ENCODE data around the gene IQCK.
"Not testable (repeated sequence)": the region's sequence is repeated elsewhere in the genome, so short reads cannot be mapped to it uniquely, and the experiment has no call there.

The IQCK gene, protein sequence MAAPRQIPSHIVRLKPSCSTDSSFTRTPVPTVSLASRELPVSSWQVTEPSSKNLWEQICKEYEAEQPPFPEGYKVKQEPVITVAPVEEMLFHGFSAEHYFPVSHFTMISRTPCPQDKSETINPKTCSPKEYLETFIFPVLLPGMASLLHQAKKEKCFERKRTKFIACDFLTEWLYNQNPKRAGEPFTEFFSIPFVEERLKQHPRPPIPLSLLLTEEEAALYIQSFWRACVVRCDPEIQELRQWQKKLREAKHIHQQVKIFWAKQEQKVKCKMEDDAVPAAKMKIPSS

DNA sequence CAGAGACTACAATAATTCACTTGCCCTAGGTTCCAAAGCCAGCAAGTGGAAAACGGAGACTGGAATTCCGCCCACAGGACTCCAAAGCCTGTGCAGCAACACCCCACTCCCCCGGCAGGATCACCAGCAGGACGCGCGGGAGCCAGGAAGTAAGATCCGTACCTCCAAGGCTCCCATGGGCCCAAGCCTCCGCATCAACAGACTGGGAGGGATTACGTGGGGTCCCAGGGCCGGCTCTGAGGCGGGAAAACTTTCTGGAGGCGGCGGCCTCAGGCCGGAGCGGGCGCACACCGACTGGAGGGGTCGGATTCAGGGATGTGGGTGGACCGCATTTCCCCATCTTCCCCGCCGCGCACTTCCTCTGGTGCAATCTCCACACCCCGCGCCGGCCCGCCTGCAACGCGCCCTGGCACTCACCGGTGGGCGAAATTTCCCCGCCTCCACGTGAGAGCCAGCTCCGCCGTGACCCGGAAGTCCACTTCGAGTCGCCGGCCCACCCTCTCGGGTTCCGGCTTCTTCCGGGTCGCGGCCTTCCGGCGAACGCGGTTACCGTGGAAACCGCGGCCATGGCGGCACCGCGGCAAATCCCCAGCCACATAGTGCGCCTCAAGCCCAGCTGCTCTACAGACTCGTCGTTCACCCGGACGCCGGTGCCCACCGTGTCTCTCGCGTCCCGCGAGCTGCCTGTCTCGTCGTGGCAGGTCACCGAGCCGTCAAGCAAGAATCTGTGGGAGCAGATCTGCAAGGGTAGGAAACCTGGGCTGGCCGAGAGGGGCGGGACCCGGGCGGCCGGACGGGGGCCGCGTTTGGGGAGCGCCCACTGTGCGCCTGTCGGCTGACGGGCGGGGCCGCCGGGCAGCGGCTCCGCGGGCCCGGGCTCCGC, at the start of gene IQCK, which contains the start of gene KNOP1:
Gene IQCK, plus strand, starts transcription at position 531 of the 883 bp plus-strand sequence. Its CDS starts 36 bp downstream, at position 567.
Gene KNOP1, minus strand, starts transcription at position 487 of the 883 bp plus-strand sequence. CDS start 3,192 bp downstream, outside the sequence.
- peak within 1 kb of the TSS; percentile 88 for H3K4me3 ChIP-seq (ENCODE audit: low read length)
- TF ChIP-seq, protein P1, sequence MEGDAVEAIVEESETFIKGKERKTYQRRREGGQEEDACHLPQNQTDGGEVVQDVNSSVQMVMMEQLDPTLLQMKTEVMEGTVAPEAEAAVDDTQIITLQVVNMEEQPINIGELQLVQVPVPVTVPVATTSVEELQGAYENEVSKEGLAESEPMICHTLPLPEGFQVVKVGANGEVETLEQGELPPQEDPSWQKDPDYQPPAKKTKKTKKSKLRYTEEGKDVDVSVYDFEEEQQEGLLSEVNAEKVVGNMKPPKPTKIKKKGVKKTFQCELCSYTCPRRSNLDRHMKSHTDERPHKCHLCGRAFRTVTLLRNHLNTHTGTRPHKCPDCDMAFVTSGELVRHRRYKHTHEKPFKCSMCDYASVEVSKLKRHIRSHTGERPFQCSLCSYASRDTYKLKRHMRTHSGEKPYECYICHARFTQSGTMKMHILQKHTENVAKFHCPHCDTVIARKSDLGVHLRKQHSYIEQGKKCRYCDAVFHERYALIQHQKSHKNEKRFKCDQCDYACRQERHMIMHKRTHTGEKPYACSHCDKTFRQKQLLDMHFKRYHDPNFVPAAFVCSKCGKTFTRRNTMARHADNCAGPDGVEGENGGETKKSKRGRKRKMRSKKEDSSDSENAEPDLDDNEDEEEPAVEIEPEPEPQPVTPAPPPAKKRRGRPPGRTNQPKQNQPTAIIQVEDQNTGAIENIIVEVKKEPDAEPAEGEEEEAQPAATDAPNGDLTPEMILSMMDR (IDR thresholded peaks at IDR 0.05; ENCODE audit: insufficient read depth, low read depth, low read length, missing control alignments): peak; percentile 16
- DNase-seq (ENCODE audit: low read depth): peak; percentile 88

DNA sequence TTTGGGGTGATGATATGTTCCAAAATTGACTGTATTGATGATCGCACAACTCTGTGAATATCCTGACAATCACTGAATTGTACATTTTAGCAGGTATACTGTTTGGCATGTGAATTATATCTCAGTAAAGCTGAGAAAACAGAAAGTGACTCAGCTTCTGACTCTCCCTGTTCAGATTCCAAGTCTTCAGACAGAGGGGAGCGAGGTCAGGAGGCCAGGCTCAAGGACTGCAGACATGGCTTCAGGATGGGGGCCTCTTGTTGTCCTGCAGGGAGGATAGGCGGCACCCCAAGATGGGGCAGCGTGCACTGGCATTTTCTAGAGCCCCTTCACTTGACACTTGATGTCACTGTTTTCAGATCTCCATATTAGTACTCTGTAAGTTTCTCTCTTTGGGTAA, 45.7 kb upstream of the IQCK start:
- TF ChIP-seq, protein P1 (IDR thresholded peaks at IDR 0.05; ENCODE audit: insufficient read depth, low read depth, low read length, missing control alignments): no peak
- no peak for DNase-seq (ENCODE audit: low read depth)
- no peak overlapping the region for H3K4me3 ChIP-seq (ENCODE audit: low read length)

DNA sequence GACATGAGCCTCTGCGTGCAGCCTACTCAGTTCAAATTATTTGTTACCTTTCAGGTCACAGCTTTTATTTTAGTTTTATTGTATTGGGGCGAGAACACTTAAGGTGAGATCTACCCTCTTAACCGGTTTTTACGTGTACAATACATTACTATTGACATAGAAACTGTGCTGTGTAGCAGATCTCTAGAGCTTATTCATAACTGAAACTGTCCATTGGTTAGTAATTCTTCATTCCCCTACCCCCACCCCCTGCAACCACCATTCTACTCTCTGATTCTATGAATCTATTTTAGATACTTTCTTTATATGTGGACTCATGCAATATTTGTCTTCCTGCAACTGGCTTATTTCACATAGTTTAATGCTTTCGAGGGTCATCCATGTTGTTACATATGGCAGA, 43.6 kb upstream of the IQCK start:
- TF ChIP-seq, protein P1 (IDR thresholded peaks at IDR 0.05; ENCODE audit: insufficient read depth, low read depth, low read length, missing control alignments): no peak
- H3K4me3 ChIP-seq (ENCODE audit: low read length): no peak overlapping the region
- DNase-seq (ENCODE audit: low read depth): no peak

DNA sequence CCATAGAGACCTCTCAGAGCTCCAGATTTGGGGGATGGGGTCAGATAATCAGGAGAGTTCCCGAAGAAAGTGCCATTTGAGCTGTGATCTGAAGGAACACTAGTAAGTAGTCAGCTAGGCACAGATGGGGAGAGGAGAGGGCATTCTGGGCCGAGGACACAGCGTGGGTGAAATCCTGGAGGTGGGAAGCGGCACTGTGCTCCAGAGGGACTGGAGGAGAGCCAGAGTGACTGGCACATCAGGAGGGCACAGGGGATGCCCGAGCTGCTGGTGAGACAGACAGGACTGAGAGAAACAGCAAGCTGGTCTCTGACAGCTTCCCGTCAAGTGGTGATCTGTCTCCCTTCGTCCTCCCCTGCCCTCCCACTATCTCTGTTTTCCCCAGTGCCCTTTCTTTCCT, 40.7 kb upstream of the IQCK start:
- no peak for DNase-seq (ENCODE audit: low read depth)
- H3K4me3 ChIP-seq (ENCODE audit: low read length): no peak overlapping the region
- TF ChIP-seq, protein P1 (IDR thresholded peaks at IDR 0.05; ENCODE audit: insufficient read depth, low read depth, low read length, missing control alignments): no peak

DNA sequence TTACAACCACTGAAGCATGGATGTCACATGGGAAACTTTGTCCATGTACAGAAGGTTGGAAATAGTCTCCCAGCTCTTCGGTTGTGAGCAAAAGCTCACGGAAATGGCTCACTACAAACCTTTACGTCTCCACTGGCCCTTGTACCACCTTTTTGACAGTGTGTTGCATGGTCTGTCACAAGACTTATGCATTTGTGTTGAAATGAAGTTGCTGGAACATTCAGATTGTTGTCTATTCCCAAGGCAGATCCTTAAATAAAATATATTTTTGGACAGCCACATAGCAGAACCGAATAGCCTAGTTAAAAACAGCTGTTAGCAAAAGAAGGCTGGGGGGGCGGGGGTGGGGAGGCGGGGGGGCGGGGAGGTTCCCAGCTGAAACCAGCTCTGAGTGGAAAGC, 39.3 kb upstream of the IQCK start:
- no peak overlapping the region for H3K4me3 ChIP-seq (ENCODE audit: low read length)
- TF ChIP-seq, protein P1 (IDR thresholded peaks at IDR 0.05; ENCODE audit: insufficient read depth, low read depth, low read length, missing control alignments): no peak
- no peak for DNase-seq (ENCODE audit: low read depth)

DNA sequence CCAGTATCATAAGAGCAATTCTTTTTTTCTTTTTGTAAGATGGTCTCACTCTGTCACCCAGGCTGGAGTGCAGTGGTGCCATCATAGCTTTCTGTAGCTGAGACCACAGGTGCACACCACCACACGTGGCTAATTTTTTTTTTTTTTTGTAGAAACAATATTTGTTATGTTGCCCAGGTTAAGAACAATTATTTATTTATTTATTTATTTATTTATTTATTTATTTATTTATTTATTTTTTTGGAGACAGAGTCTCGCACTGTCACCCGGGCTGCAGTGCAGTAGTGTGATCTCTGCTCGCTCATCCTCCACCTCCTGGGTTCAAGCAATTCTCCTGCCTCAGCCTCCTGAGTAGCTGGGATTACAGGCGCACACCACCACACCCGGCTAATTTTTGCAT, 38.8 kb upstream of the IQCK start:
- DNase-seq (ENCODE audit: low read depth); H3K4me3 ChIP-seq (ENCODE audit: low read length): not testable (repeated sequence)

DNA sequence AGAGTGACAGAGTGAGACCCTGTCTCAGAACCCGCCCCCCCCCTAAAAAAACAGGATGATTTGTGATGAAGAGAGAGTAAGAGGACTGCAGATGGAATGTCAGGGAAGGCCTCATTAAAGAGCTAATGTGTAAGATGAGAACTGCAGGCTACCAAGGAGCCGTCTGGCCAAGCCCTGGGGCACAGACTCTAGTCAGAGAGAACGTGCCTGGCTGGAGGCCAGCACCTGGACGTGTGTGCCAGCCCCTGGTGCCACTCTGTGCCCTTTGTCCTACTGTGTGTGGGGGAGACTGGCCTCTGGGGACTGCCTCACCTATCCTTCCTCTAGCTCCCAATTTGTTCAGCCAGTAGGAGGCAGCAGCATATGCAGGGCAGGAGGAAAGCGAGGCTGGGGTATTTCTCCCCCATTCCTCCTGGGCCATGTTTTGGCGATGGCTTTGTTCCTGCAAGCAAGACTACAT, 37.2 kb upstream of the IQCK start:
- TF ChIP-seq, protein P1 (IDR thresholded peaks at IDR 0.05; ENCODE audit: insufficient read depth, low read depth, low read length, missing control alignments): no peak
- H3K4me3 ChIP-seq (ENCODE audit: low read length): no peak overlapping the region
- DNase-seq (ENCODE audit: low read depth): no peak

All from epithelial cell of esophagus (primary cell).